Mesenchymal stem cell (in vitro differentiated cells and primary cell): Measurements from ENCODE around the gene MIER2.

Experiments
- DNase-seq: peaks from one replicate; pipeline ENCODE4 v3.0.0-alpha.2; 2013
- H2AFZ ChIP-seq: one replicate; pipeline ENCODE4 v1.6.1; 2013; ENCODE audit warnings: low read depth, mild to moderate bottlenecking, control low read depth, inconsistent platforms, low read length, moderate library complexity
- H2AK5ac ChIP-seq: 2 replicates; pipeline ENCODE4 v1.6.1; 2013; ENCODE audit warnings: low read length, moderate library complexity, mild to moderate bottlenecking, inconsistent platforms; ENCODE audit not compliant: severe bottlenecking
- H2BK120ac ChIP-seq: one replicate; pipeline ENCODE4 v1.6.1; 2013; ENCODE audit warnings: low read depth, mild to moderate bottlenecking, inconsistent platforms, low read length, moderate library complexity
- H2BK12ac ChIP-seq, 2 experiments: one replicate each; pipeline ENCODE4 v1.6.1; 2013; ENCODE audit warnings: inconsistent platforms in 2 of 2, low read length in 2 of 2, mild to moderate bottlenecking in 2 of 2, moderate library complexity in 2 of 2, control low read depth in 1 of 2
- H2BK15ac ChIP-seq: one replicate; pipeline ENCODE4 v1.6.1; 2013; ENCODE audit warnings: mild to moderate bottlenecking, low read depth, inconsistent platforms; ENCODE audit not compliant: poor library complexity, severe bottlenecking
- H2BK5ac ChIP-seq: 2 replicates; pipeline ENCODE4 v1.6.1; 2013; ENCODE audit warnings: low read depth, mild to moderate bottlenecking, low read length, control low read depth, inconsistent platforms; ENCODE audit not compliant: poor library complexity, severe bottlenecking
- H3K14ac ChIP-seq, 2 experiments: one replicate each; pipeline ENCODE4 v1.6.1; 2013; ENCODE audit warnings: inconsistent platforms in 2 of 2, low read length in 2 of 2, control low read depth in 1 of 2, mild to moderate bottlenecking in 1 of 2, moderate library complexity in 1 of 2
- H3K18ac ChIP-seq, 2 experiments: one replicate each; pipeline ENCODE4 v1.6.1; 2013; ENCODE audit warnings: inconsistent platforms in 2 of 2, low read length in 2 of 2, control low read depth in 1 of 2, low read depth in 1 of 2, mild to moderate bottlenecking in 1 of 2
- H3K23ac ChIP-seq, 2 experiments: one replicate each; pipeline ENCODE4 v1.6.1; 2013; ENCODE audit warnings: inconsistent platforms in 2 of 2, low read length in 2 of 2, mild to moderate bottlenecking in 2 of 2, moderate library complexity in 2 of 2, control low read depth in 1 of 2
- H3K27ac ChIP-seq: 2 replicates; pipeline ENCODE4 v1.5.1; 2013; ENCODE audit warnings: mild to moderate bottlenecking, moderate library complexity, low read length, control low read depth, inconsistent platforms; ENCODE audit not compliant: poor library complexity, severe bottlenecking
- H3K27me3 ChIP-seq, 2 experiments: 2 replicates each; pipeline versions ENCODE4 v1.6.1 to v1.7.0; 2013; ENCODE audit warnings: low read length in 2 of 2, mild to moderate bottlenecking in 2 of 2, moderate library complexity in 2 of 2, control low read depth in 1 of 2, inconsistent platforms in 1 of 2; ENCODE audit not compliant: control insufficient read depth in 1 of 2, insufficient read depth in 1 of 2
- H3K36me3 ChIP-seq, 2 experiments: 2 replicates each; pipeline versions ENCODE4 v1.6.1 to v1.7.0; 2013; ENCODE audit warnings: low read length in 2 of 2, control low read depth in 1 of 2, inconsistent platforms in 1 of 2, low read depth in 1 of 2, mild to moderate bottlenecking in 1 of 2; ENCODE audit not compliant: insufficient read depth in 2 of 2, control insufficient read depth in 1 of 2
- H3K4ac ChIP-seq, 2 experiments: one replicate each; pipeline ENCODE4 v1.6.1; 2013; ENCODE audit warnings: inconsistent platforms in 2 of 2, low read length in 2 of 2, mild to moderate bottlenecking in 2 of 2, moderate library complexity in 2 of 2, control low read depth in 1 of 2, low read depth in 1 of 2
- H3K4me1 ChIP-seq: 2 replicates; pipeline ENCODE4 v1.6.1; 2013; ENCODE audit warnings: low read depth, low read length, control low read depth; ENCODE audit not compliant: control insufficient read depth, insufficient read depth
- H3K4me2 ChIP-seq: 2 replicates; pipeline ENCODE4 v1.6.1; 2013; ENCODE audit warnings: low read length, mild to moderate bottlenecking, inconsistent platforms; ENCODE audit not compliant: poor library complexity, severe bottlenecking
- H3K4me3 ChIP-seq, 2 experiments: 2 replicates each; pipeline versions ENCODE4 v1.5.1 to v1.7.0; 2013; ENCODE audit warnings: low read length in 2 of 2, mild to moderate bottlenecking in 2 of 2, control low read depth in 1 of 2, low read depth in 1 of 2; ENCODE audit not compliant: insufficient read depth in 1 of 2
- H3K79me1 ChIP-seq: replicated peaks from 2 replicates; pipeline ENCODE4 v1.6.1; 2013; ENCODE audit warnings: mild to moderate bottlenecking, control low read depth, low read length, inconsistent platforms; ENCODE audit not compliant: poor library complexity, severe bottlenecking
- H3K9ac ChIP-seq: 2 replicates; pipeline ENCODE4 v1.7.0; 2013; ENCODE audit warnings: mild to moderate bottlenecking, low read length, moderate library complexity
- H3K9me3 ChIP-seq: 2 replicates; pipeline ENCODE4 v1.7.0; 2013; ENCODE audit warnings: mild to moderate bottlenecking, low read length; ENCODE audit not compliant: control insufficient read depth
- H4K8ac ChIP-seq: one replicate; pipeline ENCODE4 v1.6.1; 2013; ENCODE audit warnings: inconsistent platforms, mild to moderate bottlenecking, low read length, moderate library complexity
- H4K91ac ChIP-seq: one replicate; pipeline ENCODE4 v1.6.1; 2013; ENCODE audit warnings: mild to moderate bottlenecking, low read length, inconsistent platforms
- WGBS: methylation state at CpG from one replicate; pipeline ENCODE4 v1.1.7; 2013; ENCODE audit warnings: mixed read lengths; 5-methylcytosine and 5-hydroxymethylcytosine counted together

MIER2 gene

DNA sequence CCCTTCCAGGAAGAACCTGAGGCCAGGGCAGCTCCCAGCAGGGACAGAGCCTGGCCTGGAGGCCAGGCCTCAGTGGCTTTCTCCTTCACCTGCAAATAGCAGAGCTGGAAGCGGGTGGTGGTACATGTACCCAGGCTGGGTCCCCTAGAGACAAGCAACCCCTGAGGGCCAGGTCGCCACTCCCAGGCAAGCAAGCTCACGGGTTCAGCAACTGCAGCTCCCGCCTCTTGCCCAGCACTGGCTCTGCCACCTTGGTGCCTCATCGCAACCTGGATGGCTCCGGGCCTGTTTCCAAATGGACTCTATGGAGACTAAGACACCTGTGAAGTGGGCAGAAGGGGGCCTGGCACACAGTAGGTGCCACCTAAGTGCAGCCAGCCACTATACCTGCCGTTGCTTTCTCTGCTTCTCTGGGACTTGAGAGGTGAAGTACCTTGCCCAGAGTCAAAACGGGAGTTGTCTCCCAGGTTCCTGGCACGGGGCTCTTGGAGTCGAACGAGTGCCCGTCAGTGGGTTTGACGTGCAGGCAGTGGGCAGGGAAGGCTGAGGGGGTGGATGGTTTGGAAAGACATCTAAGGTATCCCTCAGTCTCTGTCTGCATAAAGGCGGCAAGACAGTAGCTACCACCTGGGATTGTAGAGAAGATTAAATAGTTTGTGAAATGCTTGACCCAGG is 51.0 kb downstream of the MIER2 start:
- Histone ChIP-seq H3K18ac (no peak overlapping the region), H2BK5ac (no peak overlapping the region), H2AFZ (no peak overlapping the region), H3K79me1 (no peaks in the 10 kb centered on the region), H4K91ac (no peak overlapping the region), H4K8ac (no peak overlapping the region), H3K9ac (no peak overlapping the region), H3K4me3 (no peak overlapping the region), H3K27me3 (peaks cover 18 to 60% of the 10 kb centered on the region in 2 experiments), H3K14ac (no peak overlapping the region), H3K9me3 (no peaks in the 10 kb centered on the region), H2BK12ac (no peak overlapping the region), H3K4me2 (no peak overlapping the region), H2BK120ac (no peak overlapping the region), H3K36me3 (no peaks in the 10 kb centered on the region), H3K4ac (peak overlapping the region in 1 of 2 experiments; percentile 5), H2AK5ac (no peak overlapping the region), H2BK15ac (no peak overlapping the region), H3K23ac (no peak overlapping the region), H3K27ac (no peak overlapping the region), H3K4me1 (peaks cover 32% of the 10 kb centered on the region)
- 86% methylated on average over 14 of the region's 14 CpGs for WGBS
- DNase-seq, result no peak

DNA sequence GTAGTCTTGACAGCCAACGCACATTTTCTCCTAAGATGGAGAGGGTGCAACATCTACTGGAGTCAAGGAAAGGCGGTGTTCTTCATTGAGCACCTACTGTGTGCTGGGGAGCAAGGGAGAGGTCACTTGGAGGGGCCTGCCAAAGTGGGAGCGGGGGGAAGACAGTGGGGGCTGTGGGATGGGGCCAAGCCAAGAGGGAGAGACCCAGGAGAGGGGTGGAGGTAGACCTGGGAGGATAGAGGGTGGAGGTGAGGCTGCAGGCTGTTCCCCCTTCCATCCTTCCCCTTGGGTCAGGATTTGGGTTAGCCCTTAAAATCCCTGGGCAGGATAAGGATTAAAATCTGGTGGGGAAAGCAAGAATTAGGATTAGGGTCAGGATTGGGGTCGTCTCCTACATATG is 51.6 kb downstream of the MIER2 start:
- no peak overlapping the region for H2BK15ac ChIP-seq
- no peak overlapping the region for H3K4me2 ChIP-seq
- no peaks in the 10 kb centered on the region for H3K9me3 ChIP-seq
- H2BK120ac ChIP-seq, result no peak overlapping the region
- H3K4ac ChIP-seq, result no peak overlapping the region
- no peak overlapping the region for H2AK5ac ChIP-seq
- no peak overlapping the region for H3K18ac ChIP-seq
- H3K4me3 ChIP-seq, result no peak overlapping the region
- no peak overlapping the region for H4K91ac ChIP-seq
- peaks cover 32% of the 10 kb centered on the region for H3K4me1 ChIP-seq
- H3K79me1 ChIP-seq, result no peaks in the 10 kb centered on the region
- no peak overlapping the region for H3K27ac ChIP-seq
- H3K9ac ChIP-seq, result no peak overlapping the region
- WGBS, result 87% methylated on average over 4 of the region's 4 CpGs
- H2BK5ac ChIP-seq, result no peak overlapping the region
- H3K27me3 ChIP-seq, result peaks cover 18 to 60% of the 10 kb centered on the region in 2 experiments
- no peak overlapping the region for H2BK12ac ChIP-seq
- H2AFZ ChIP-seq, result no peak overlapping the region
- no peaks in the 10 kb centered on the region for H3K36me3 ChIP-seq
- no peak overlapping the region for H3K14ac ChIP-seq
- no peak overlapping the region for H3K23ac ChIP-seq
- no peak for DNase-seq
- H4K8ac ChIP-seq, result no peak overlapping the region

DNA sequence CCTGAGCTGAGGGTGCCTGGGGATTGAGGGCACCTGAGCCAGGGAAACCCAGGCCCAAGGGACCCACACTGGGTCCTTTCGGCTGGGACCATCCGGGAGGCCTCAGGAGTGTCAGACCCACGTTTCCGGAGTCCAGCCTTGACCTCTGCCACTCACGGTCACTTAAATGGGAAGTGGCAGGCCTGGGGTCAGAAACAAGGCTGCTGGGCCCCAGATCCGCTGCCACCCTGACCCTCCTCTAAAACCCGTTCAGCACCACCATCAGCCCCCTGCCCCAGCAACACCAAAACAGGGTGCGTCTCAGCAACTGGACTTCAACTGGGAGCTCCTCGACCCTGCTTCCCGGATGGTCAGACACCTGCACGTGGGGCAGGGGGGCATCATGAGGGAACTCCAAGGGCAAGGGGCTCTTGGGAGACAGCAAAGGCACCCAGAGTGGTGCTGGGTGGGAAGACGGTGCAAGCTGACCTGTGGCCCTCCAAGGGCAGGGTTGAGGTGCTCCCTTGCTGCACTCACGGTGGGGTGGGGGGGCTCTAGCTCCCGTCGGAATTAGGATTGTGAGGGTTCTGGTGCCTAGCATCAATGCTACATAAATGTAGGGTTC is 52.2 kb downstream of the MIER2 start:
- Histone ChIP-seq H4K8ac (no peak overlapping the region), H3K9me3 (no peaks in the 10 kb centered on the region), H3K4me3 (no peak overlapping the region), H3K9ac (no peak overlapping the region), H3K18ac (no peak overlapping the region), H2BK5ac (no peak overlapping the region), H2AK5ac (no peak overlapping the region), H3K4me2 (no peak overlapping the region), H3K14ac (no peak overlapping the region), H2BK12ac (no peak overlapping the region), H3K27me3 (peaks cover 18 to 60% of the 10 kb centered on the region in 2 experiments), H3K27ac (no peak overlapping the region), H3K4ac (no peak overlapping the region), H3K23ac (no peak overlapping the region), H2AFZ (no peak overlapping the region), H3K36me3 (peaks cover 0 to 2% of the 10 kb centered on the region in 2 experiments), H3K79me1 (no peaks in the 10 kb centered on the region), H2BK120ac (no peak overlapping the region), H3K4me1 (peaks cover 32% of the 10 kb centered on the region), H4K91ac (no peak overlapping the region), H2BK15ac (no peak overlapping the region)
- DNase-seq, result no peak
- 87% methylated on average over 15 of the region's 15 CpGs for WGBS

DNA sequence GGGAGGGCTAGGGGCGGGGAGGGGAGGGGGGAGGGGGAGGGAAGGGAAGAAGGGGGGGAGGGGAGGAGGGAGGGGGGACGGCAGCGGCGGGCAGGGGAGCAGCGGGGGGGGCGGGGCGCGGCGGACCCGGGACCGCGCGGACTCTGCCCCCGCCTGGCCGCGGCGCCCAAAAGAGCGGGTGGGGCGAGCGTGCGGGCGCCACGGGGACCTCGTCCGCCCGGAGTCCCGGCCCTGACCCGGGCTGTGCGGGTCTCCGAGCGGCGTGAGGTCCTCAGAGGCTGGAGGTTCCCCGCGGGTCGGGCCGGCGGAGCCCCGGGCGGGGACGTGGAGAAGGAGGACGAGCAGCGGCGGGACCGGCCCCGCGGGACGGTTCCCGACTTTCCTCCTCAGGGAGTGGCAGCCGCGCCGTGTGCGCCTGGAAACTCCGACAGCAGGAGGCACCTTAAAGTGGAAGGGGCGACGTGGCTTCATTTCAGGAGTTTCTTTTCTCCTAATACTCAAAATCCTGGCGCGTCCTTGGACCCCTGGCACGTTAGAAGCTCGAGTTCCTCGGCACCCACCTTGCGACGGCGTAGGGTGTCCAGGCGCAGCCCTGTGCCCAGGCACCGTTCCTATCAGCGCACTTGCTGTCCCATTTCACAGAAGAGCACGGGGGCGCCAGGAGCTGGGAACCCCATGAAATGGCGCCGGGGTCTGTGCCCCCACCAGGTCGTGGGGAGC is 52.9 kb downstream of the MIER2 start:
- Histone ChIP-seq H3K4me1 (peaks cover 32% of the 10 kb centered on the region), H2BK12ac (no peak overlapping the region), H3K14ac (no peak overlapping the region), H3K23ac (no peak overlapping the region), H3K18ac (no peak overlapping the region), H3K9ac (no peak overlapping the region), H3K27ac (no peak overlapping the region), H2BK5ac (no peak overlapping the region), H3K36me3 (peaks cover 0 to 5% of the 10 kb centered on the region in 2 experiments), H3K4me3 (peak overlapping the region in 1 of 2 experiments; percentile 53), H3K9me3 (no peaks in the 10 kb centered on the region), H4K8ac (no peak overlapping the region), H2BK15ac (no peak overlapping the region), H3K4me2 (no peak overlapping the region), H2AK5ac (no peak overlapping the region), H3K4ac (no peak overlapping the region), H4K91ac (no peak overlapping the region), H3K27me3 (peaks cover 18 to 60% of the 10 kb centered on the region in 2 experiments), H3K79me1 (no peaks in the 10 kb centered on the region), H2AFZ (no peak overlapping the region), H2BK120ac (no peak overlapping the region)
- WGBS, result 63% methylated on average over 56 of the region's 71 CpGs
- no peak for DNase-seq
